Measurements from ENCODE around the gene PXYLP1.

GRCh38 chr3:141321109-141321497 lies 89.5 kb downstream of the PXYLP1 start:
- TF ChIP-seq EZH2 (IDR thresholded peaks at IDR 0.05; ENCODE audit: low read length, unreplicated experiment) (no peak), CTCF (conservative IDR thresholded peaks at IDR 0.05; ENCODE audit: low read depth, low read length) (no peak)
